ENCODE data around the gene SCOC. TPM values are rescaled to one million over a fixed set of nuclear protein-coding genes. Genes with fewer than 3 reads are reported as not detected.

SCOC gene
- total RNA-seq, 2 donors from 2014 or later: 66.0 to 69.2 TPM

- ATAC-seq (peak; percentile 94 to 97), DNase-seq (peak; percentile 81)
- intact Hi-C loops (cut with DNase I): no loop called here
Measured at GRCh38 chr4:140427106-140427918, 53.9 kb downstream of the SCOC start, which contains the start of gene CLGN. Gene CLGN, minus strand, starts transcription at chr4:140427648. Its CDS starts 14,570 bp downstream, at chr4:140413078.

GRCh38 chr4:140427919-140428471, 54.5 kb downstream of the SCOC start:
- DNase-seq (no peak), ATAC-seq (no peak)
- intact Hi-C loops (cut with DNase I): no loop called here

Other genes with a start within 250 kb of the SCOC start
- gene MAML3, start 219.5 kb upstream of the SCOC start, total RNA-seq: 1 to 10 TPM; 2.6 to 3.0 TPM
- gene CLGN, start 54.0 kb downstream of the SCOC start, total RNA-seq: 10 to 100 TPM; 55.7 to 58.2 TPM
- gene MGAT4D, start 124.6 kb downstream of the SCOC start, total RNA-seq: not detected
- gene ELMOD2, start 150.5 kb downstream of the SCOC start, total RNA-seq: 10 to 100 TPM; 16.3 to 18.6 TPM
- 1 to 10 TPM; 1.1 to 4.1 TPM for gene UCP1, start 195.3 kb downstream of the SCOC start, total RNA-seq